Caki2 (cell line): Measurements from ENCODE around the gene CTCF. TPM values are rescaled to one million over a fixed set of nuclear protein-coding genes. Genes with fewer than 3 reads are reported as not detected.

Experiments
- DNase-seq: peaks from one replicate; pipeline ENCODE4 v3.0.0-alpha.2; 2015; ENCODE audit warnings: low read depth
- in situ Hi-C: cut with HindIII; loops from 2 replicates; pipeline ENCODE4 v1.10.0; 2016; ENCODE audit warnings: low sequenced_read_pairs, low pct_unique_long_range_greater_than_20kb, mixed read lengths
- total RNA-seq: library from RNA; depleted of rRNA; stranded (reverse); fragments of >200 nt; shearing (Covaris generic); gene quantifications from 2 replicates; pipeline ENCODE4 v1.2.3, GENCODE V29; 2014; ENCODE audit warnings: low replicate concordance

CTCF gene
- total RNA-seq, 1 experiment from 2014 or later, result 32.1 TPM

DNA sequence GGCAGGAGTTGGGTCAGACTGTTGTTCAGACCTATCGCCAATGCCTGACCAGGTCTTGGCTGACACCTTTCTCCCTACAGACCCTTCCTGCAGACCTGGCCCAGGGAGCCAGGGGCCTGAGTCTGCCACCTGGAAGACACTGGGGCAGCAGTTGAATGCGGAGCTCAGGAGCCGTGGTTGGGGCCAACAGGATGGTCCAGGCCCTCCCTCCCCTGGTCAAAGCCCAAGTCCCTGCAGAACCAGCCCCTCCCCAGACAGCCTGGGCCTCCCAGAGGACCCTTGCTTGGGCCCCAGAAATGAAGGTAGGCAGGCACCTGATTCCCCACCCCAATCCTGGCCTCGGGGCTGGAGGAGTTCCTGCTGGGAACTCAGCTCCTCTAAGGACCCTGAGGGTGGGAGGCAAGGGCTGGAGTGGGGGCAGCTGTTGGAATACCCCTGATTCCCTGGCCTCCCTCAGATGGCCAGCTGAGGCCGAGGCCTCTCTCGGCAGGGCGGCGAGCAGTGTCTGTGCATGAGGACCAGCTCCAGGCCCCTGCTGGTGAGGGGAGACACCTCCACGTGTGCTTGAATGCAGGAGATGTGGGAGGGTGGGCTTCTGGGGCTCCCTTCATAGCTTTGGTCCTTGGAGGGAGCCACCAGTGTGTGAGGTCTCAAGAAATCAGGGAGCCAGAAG is 94.2 kb downstream of the CTCF start:
- no peak for DNase-seq
- in situ Hi-C loops, result no loop called here

DNA sequence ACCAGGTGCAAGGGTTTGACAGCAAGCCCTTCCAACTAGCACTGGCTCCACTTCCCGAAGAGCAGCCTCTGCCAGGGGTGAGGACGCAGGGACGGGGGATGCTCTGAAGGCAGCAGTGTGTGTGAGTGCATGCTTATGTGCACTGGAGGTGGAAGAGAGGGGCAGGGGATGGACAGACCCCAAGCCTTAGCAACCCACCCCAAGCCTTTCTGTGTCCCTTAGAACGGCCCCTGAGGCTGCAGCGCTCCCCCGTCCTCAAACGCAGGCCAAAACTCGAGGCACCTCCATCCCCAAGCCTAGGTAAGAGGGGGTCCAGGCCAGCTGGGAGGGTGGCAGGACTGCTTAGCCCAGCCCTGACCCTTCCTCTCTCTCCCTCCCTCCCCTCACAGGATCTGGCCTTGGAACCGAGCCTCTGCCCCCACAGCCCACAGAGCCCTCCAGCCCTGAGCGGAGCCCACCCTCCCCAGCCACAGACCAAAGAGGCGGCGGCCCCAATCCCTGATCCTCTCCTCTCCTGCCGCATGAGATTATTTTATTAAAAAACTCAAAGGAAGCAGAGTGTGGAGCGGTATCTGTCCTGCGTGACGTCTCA is 94.8 kb downstream of the CTCF start:
- no peak for DNase-seq
- in situ Hi-C loops, result no loop called here

DNA sequence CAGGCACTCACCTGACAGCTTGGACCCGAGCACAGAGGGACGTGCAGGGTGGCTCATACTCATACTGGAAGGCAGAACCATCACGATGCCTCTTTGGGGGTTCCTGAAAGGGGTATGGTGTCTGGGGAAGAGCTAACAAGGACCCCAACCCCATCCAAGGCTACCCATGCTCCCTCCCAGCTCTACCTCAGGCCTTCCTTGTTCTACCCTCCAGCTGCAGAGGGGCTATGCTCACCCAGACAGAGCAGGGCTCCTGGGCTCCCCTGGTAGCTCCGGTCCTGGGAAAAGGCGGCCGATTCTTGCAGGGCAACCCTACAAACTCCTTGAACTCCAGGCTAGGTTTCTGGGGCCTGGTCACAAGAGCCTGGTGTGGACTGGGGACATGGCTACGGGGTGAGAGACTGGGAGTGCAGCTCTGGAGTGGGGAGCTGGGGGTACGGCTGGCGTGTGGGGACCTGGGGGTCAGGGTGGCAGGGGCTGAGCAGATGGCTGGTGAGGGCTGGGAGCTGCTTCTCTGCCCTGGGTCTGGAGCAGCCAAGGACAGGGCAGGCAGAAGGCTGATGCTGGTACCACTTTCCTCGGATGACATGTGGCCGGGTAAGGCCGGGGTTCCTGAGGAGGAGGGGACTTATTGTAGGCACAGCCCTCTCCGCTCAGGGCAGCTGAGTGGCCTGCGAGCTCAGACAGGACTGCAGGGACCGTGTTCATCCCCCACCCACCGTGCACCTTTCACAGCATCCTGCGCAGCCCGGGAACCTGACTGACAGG is 95.6 kb downstream of the CTCF start:
- DNase-seq, result no peak
- in situ Hi-C loops, result no loop called here

DNA sequence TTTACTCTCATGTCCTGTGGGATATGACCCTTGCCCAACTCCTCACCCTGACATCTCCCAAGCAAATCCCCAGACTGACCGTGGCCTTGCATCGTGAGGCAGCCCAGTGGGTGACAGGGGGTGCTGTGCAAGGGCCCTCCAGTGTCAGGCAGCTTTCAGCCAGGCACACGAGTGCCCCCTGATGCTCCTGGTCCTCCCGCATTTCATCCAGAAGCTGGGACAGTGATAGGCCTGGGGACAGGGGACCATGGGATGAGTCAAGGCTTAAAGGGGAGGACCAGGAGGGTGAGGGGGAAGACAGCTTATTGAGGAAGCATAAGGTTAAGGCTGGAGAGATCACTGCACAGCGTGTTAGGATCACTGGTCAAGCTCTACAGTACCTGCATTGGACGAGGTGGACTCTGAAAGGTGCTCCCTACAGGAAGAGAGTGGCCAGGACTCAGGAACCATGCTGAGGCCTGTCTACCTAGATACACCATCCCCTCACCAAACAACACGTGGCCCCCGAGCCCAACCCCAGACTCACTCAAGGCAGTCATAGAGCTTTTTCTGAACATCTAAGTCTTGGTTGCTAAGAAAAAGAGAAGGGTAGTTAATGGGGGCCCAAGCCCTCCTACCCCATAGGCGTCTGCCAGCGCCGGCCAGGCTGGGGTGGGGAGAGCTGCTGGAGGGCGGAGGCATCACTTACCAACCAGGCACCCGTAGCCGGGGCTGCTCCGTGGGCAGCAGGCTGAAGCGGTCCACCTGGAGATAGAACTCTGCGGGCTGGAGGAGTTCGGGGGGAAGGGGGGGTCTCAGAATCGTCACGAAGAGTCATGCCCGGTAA is 96.7 kb downstream of the CTCF start:
- no peak for DNase-seq
- in situ Hi-C loops, result no loop called here

DNA sequence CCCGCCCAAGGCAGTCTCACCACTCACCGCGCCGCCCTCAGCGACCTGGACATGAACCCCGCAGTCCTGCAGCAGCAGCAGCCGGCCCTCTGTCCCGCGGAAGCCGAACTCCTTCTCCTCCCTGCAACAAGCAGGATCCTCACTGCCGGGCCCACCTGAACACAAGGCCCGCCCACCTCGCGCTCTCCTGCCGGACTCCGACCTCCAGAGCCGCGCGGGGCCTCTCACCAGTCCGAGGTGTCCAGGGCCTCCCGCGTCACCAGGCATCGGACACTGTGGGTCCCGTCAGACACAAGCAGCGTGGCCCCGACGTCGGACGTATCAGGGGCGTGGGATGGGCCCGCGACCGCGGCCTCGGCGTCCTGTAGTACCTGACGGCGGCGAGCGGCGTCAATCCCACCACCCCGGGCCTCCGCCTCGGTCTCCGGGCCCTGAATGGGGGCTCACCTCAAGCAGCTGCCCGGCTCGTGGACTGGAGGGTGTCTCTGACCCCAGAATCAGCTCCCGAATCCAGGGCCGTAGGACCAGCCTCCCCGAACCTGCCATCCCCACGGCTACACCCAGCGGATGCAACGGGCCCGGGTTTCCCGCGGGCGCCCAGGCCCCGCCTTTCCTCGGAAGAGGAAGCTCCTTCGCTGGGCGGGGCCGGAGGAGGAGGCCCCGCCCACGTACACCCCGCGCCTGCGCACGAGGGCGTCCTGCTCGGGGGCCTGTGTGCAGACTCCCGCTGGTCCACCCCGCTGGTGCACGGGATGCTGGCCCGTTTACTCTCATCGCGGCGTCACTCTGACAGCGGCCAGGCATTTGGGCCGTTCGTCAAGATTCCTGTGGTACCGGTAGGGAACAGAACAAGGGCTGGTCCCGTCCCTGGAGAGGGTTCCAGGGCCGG is 97.6 kb downstream of the CTCF start, which contains the start of gene ACD:
ACD (minus strand) TSS at position 586 of the 889 bp plus-strand sequence; CDS start at position 546, 40 bp downstream.
- in situ Hi-C loops, result no loop called here
- peak; percentile 89 for DNase-seq

DNA sequence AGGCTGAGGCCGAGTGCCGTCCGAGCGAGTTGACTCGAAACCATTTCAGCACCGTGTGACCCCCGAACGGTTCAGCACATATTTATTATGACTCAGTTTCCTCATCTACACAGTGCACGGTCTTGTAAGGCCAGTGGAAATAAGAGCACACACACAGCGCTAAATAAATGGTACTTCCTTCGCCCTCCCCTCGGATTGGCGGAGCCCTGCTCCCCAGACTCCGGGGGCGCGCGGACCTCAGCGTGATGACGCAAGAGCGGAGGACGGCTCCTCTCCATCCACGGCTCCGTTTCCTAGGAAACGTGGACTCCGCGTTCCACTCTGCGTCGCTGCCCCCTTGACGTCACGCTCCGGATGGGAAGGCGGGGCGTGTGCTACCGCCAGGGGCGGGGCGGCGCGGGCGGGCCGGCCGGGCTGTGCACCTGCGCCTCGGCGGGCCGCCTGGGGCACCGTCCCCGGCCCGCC is 98.3 kb downstream of the CTCF start, which contains the start of gene PARD6A:
PARD6A (plus strand) TSS at position 397 of the 465 bp plus-strand sequence. CDS start 79 bp downstream, outside the sequence.
- in situ Hi-C loops, result no loop called here
- DNase-seq, result peak; percentile 92

DNA sequence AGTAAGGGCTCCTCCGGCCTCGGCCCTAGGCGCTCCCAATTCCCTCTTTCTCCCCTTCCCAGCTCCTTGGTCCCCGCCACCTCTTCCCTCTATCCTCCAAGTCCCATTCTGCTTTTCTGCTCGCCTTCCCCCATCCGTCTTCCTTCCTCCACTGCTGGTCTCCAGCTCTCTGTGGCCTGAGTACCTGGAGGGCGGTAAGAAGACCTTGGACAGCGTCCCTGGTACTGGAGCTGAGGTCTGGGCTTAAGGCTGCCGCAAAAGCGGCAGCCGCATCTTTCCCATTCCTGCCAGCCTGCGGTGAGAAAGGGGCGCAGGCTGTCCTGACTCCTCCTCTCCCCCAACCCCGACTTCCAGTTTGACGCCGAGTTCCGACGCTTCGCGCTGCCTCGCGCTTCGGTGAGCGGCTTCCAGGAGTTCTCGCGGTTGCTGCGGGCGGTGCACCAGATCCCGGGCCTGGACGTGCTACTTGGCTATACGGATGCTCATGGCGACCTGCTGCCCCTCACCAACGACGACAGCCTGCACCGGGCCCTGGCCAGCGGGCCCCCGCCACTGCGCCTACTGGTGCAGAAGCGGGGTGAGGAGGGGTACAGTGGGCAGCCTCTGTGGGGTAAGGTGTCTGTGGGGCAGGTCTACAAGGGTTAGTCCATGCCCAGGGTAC is 98.9 kb downstream of the CTCF start:
- in situ Hi-C loops, result no loop called here
- no peak for DNase-seq

DNA sequence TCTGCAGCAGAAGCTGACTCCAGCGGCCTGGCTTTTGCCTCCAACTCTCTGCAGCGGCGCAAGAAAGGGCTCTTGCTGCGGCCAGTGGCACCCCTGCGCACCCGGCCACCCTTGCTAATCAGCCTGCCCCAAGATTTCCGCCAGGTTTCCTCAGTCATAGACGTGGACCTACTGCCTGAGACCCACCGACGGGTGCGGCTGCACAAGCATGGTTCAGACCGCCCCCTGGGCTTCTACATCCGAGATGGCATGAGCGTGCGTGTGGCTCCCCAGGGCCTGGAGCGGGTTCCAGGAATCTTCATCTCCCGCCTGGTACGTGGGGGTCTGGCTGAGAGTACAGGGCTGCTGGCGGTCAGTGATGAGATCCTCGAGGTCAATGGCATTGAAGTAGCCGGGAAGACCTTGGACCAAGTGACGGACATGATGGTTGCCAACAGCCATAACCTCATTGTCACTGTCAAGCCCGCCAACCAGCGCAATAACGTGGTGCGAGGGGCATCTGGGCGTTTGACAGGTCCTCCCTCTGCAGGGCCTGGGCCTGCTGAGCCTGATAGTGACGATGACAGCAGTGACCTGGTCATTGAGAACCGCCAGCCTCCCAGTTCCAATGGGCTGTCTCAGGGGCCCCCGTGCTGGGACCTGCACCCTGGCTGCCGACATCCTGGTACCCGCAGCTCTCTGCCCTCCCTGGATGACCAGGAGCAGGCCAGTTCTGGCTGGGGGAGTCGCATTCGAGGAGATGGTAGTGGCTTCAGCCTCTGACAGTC is 99.7 kb downstream of the CTCF start:
- in situ Hi-C loops, result no loop called here
- no peak for DNase-seq

DNA sequence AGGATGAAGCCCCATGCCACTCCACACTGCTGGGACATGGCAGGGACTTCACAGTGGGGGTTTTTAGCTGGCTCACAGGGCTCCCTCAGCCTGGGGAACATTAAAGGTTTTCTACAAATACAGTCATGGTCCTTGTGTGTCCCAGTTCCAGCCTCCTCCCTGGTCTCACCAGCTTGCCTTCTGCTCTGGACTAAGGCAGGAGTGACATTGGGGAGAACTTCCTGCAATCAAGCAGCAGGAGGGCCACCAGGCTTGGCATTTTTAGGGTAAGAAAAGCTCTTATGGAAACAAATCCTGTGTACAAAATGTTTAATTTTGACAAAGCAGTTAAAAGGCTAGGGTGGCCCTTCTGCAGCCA is 100.3 kb downstream of the CTCF start:
- in situ Hi-C loops, result no loop called here
- no peak for DNase-seq

DNA sequence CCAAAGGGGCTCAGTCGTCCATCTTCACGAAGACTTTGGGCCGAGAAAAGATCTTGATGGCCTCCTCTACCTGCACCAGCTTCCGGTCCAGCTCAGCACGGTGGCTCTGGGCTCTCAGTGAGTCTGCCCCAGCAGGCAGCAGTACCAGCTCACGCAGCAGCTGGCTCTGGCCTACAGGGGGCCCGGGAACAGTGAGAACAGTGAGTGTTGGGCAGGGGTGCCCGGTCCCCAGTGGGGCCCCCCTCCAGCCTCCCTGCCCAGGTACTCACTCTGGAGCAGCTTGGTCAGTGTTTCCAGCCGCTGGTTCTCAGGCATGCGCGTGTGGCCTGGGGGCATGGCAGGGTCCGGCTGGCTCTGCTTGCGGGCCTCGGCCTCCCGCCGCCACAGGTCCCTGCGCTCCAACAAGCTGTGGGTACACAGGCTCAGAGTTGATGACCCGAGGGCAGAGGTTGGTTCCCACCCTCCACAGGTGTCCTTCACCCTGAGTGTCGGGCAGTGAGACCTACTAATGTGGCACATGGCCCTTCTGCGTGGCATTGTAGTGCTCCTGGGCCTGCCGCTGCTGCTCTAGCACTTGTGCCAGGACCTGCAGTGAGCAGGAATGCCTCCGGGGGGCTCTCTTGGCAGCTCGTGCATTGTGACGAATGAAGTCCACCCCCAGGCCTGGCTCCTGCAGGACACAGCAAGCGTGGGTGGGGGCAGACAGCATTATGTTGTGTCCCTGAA is 101.0 kb downstream of the CTCF start:
- no peak for DNase-seq
- in situ Hi-C loops, result no loop called here

DNA sequence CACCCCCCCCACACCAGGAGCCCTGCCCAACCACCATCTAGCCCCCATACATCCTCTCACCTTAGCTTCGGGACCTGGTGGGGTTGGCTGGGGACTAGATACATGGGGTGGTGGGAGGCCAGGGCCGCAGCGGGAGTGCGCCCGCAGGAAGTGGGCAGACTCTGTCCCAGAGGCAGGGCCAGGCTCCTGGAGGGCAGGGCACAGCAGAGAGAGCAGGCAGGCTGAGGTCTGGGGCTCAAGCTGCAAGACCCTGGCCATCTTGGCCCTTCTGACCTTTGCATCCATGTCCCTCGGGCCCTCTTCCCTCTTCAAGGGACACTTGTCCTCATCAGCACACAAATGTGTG is 101.5 kb downstream of the CTCF start:
- in situ Hi-C loops, result no loop called here
- DNase-seq, result no peak

DNA sequence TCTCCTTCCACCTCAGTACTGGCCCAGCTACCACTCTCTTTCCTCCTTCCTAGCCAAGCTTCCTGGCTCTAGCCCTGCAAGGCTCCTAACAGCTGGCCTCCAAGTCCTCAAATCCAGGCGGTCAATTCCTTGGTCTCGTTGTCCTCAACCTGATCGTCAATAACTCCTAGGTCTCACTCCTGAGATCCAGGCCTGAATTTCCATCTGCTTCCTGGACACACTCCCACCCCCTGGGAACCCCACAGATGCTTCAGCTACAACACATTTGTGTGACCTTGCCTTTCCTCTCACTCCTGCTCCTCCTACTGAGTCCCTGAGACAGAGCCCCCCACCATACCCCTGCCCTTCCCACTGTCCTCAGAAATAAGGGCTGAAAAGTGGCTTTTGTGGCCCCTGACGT is 101.9 kb downstream of the CTCF start:
- in situ Hi-C loops, result no loop called here
- DNase-seq, result no peak

DNA sequence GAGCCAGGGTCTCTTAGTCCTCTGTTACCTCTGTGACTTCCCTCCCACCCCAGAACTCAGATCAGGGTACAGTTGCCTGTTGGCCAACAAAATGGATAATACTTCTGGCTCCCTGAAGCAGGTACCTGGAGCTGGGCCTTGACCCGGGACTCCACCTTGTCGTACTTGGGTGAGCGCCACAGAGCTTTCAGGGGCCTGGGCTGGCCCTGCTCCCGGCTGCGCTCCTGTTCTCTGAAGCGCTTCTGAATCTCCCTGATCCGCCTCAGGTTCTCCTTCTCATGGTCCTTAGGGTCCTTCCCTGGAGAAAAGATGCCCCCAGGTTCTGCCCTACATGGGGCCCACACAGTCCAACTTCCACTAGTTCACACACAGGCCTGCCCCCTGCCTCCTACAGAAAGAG is 102.5 kb downstream of the CTCF start:
- in situ Hi-C loops, result no loop called here
- no peak for DNase-seq

DNA sequence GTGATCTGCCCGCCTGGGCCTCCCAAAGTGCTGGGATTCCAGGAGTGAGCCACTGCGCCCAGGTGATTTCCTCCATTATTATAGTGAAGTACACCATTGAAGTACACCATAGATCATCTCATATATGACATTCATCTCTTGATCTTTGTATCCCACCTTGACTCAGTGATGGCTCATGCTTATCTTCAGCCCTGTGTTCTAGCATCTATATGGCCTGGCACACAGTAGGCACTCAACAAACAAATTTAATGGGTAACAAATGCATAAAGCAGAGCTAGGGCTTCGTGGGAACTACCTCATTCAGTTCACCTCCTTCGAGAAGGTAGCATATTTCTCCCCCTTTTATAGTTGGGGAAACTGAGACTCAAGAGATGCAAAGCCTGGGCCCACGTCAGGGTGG is 103.3 kb downstream of the CTCF start:
- no peak for DNase-seq
- in situ Hi-C loops, result no loop called here

DNA sequence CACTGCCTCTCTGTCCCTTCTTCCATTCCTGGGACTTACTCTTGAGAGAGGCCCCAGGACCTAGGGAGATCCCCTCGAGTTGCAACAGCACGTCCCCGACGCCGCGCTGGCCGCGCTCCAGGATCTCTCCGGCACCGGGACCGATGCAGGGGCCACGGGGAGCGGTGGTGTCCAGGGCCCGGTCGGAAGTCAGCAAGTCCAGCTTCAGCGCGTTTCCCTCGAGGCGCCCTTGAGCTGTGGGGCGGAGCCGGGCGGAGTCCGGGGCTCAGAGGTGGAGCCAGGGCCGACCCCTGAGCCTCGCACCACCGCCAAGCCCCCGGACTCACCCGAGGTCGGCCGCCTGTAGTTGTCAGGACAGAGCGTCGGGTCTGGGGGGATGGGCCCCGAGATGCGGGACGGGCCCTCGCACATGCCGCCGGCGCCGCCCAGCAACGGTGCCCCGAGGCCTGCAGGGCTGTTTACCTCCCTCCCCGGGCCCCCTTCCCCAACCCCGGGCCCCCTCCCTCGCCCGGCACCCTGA is 103.8 kb downstream of the CTCF start:
- no peak for DNase-seq
- in situ Hi-C loops, result no loop called here
